ENCODE measurements around the gene MOCS1.

GRCh38 chr6:39962831-39963230 is 28.6 kb upstream of the MOCS1 start:
- TF ChIP-seq, protein P1, sequence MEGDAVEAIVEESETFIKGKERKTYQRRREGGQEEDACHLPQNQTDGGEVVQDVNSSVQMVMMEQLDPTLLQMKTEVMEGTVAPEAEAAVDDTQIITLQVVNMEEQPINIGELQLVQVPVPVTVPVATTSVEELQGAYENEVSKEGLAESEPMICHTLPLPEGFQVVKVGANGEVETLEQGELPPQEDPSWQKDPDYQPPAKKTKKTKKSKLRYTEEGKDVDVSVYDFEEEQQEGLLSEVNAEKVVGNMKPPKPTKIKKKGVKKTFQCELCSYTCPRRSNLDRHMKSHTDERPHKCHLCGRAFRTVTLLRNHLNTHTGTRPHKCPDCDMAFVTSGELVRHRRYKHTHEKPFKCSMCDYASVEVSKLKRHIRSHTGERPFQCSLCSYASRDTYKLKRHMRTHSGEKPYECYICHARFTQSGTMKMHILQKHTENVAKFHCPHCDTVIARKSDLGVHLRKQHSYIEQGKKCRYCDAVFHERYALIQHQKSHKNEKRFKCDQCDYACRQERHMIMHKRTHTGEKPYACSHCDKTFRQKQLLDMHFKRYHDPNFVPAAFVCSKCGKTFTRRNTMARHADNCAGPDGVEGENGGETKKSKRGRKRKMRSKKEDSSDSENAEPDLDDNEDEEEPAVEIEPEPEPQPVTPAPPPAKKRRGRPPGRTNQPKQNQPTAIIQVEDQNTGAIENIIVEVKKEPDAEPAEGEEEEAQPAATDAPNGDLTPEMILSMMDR (IDR thresholded peaks at IDR 0.05), result no peak
- TF ChIP-seq POLR2A (IDR thresholded peaks at IDR 0.05), result no peak
